T-helper 1 cell treated with Interleukin-12 subunit alpha and Interleukin-12 subunit beta and Interleukin-4 antibody, amounts not matched to agents 30 μg/mL and 1 μg/mL, for 36 hours (primary cell): ENCODE results near the gene APMAP.

Source experiments
- H3K27ac Mint-ChIP-seq: one replicate; pipeline ENCODE4 v1.8.0; 2021; ENCODE audit warnings: mild to moderate bottlenecking, mixed read lengths
- H3K27me3 Mint-ChIP-seq: one replicate; pipeline ENCODE4 v1.8.0; 2021; ENCODE audit warnings: low read depth, mixed read lengths
- H3K36me3 Mint-ChIP-seq: one replicate; pipeline ENCODE4 v1.8.0; 2021; ENCODE audit warnings: low read depth, mixed read lengths
- H3K4me1 Mint-ChIP-seq: one replicate; pipeline ENCODE4 v1.8.0; 2021; ENCODE audit warnings: low read depth, mixed read lengths
- H3K4me3 Mint-ChIP-seq: one replicate; pipeline ENCODE4 v1.8.0; 2021; ENCODE audit warnings: mild to moderate bottlenecking, moderate library complexity, mixed read lengths
- H3K9me3 Mint-ChIP-seq: one replicate; pipeline ENCODE4 v1.8.0; 2021; ENCODE audit warnings: mixed read lengths

The APMAP gene

DNA sequence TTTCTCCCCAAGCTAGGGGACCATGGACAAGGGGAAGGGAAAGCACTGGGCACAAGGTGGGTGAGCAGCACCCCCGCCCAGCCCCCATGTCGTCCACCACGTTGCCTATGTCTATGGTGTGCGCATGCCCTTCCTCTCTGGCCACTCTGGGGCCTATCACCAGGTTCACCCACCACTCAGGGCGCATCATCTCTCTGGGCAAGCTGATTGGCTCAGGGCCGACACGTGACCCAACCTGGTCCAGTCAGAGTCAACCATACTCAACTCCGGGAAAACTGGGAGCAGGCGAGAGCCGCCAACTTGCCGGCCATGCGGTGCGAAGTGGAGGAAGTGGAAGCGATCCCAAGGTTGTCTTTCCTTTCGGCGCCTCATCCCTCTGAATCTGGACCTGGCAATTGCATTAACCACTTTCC lies 39.5 kb upstream of the APMAP start:
- Mint-ChIP-seq H3K36me3 (peaks cover 2% of the 10 kb centered on the region), H3K27me3 (no peaks in the 10 kb centered on the region), H3K9me3 (no peaks in the 10 kb centered on the region), H3K4me1 (peaks cover 15% of the 10 kb centered on the region), H3K27ac (no peak overlapping the region), H3K4me3 (no peak overlapping the region)

DNA sequence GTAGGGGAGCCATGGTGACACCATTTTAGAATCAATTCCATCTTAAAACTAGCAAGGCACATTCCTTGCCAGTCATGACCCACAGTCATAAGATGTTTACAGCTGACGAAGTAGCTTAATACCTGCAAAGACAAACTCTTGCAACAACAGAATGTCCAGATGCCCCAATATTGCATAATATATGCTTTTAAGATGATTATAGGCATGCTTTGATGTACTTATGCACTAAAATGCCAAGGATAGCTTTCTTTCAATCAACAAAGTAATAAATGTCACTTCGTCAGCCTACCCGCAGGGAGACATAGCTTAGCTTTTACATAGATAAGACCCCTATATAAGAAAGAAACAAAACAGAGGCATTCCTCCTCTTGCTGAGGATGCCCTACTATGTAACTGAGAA lies 38.7 kb upstream of the APMAP start:
- Mint-ChIP-seq H3K4me1 (peaks cover 7% of the 10 kb centered on the region), H3K36me3 (peaks cover 2% of the 10 kb centered on the region), H3K27me3 (no peaks in the 10 kb centered on the region), H3K9me3 (no peaks in the 10 kb centered on the region), H3K4me3 (no peak overlapping the region), H3K27ac (no peak overlapping the region)

DNA sequence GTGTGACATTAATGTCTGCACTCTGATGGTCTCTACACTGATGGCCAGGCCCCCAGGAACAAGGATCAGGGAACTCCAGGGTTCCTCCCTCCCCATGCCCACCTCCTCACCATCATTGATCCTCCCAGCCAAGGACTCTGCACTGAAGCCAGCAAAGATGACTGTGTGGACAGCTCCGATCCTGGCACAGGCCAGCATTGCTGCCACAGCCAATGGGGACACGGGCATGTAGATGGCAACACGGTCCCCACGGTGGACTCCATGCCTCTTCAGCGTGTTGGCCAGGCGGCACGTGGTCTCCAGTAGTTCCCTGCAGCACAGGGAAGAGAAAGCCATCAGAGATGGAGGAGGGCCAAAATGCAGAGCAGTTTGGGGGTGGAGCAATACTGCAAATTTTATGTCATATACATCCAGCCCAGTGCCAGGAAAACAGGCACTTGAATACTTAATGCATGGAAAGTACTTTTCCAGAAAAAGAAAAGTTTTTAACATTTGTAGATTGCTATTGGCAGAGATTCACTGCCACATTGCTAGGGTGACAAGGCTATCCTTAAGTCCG lies 38.2 kb upstream of the APMAP start:
- no peak overlapping the region for H3K4me3 Mint-ChIP-seq
- H3K4me1 Mint-ChIP-seq, result peaks cover 2% of the 10 kb centered on the region
- H3K27me3 Mint-ChIP-seq, result no peaks in the 10 kb centered on the region
- H3K36me3 Mint-ChIP-seq, result peaks cover 2% of the 10 kb centered on the region
- H3K27ac Mint-ChIP-seq, result no peak overlapping the region
- no peaks in the 10 kb centered on the region for H3K9me3 Mint-ChIP-seq

DNA sequence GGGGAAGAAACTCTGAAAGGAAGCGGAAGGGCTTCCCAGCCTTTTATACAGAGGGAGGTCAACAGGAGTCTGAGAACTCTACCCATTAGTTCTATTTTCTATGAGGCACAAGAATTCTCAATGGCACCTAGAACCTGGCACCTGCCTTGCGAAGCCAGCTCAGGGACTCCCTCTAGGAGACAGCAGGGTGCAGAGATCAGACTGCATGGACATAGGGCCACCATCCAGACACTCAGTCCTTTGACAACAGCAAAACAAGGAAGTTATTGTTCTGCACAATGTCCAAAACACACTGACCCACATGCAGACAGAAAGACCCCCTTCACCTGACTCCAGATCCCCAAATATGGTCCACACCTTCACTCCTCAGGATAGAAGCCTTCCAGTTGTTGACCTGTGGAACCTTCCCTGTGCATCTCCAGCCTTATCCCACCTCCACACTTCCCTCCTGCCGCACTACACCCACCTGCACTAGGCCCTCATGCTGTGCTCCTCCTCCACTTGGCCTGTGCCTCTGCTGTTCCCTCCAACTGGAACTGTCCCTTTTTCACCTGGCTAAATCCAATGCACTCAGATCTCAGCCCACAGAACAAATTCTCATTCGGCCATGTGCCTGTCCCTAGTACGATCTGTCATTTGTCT lies 37.6 kb upstream of the APMAP start:
- Mint-ChIP-seq H3K9me3 (no peaks in the 10 kb centered on the region), H3K4me1 (no peaks in the 10 kb centered on the region), H3K27ac (no peak overlapping the region), H3K36me3 (peaks cover 2% of the 10 kb centered on the region), H3K27me3 (no peaks in the 10 kb centered on the region), H3K4me3 (no peak overlapping the region)

DNA sequence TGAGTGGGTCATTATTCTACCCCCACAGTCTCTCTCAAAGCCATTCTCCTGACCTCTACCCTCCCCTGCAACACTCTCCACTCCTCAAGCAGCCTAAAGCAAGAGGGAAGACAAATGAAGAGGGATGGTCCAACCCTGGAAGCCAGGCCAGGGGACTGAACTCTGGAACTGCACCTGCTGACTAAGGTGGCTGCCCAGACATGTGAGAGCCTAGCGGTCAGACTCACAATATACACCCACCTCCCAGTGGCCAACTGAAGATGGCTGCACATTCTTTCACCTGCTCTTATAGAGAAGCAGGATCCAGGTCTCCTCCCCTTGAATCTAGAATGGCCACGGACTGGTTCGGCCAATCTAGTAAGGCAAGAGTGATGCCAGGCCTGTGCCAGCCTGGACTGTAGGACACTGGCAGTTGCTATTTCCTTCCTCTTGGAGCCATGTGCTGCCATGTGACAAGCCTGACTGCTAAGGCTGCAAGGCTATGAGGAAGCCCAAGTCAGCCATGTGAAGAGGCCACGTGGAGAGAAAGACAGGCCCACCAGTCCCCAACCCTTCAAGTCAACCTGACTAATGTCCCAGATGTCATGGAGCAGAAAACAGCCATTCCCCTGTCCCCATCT lies 33.5 kb upstream of the APMAP start:
- Mint-ChIP-seq H3K27ac (no peak overlapping the region), H3K27me3 (no peaks in the 10 kb centered on the region), H3K9me3 (no peaks in the 10 kb centered on the region), H3K36me3 (peaks cover 2% of the 10 kb centered on the region), H3K4me1 (no peaks in the 10 kb centered on the region), H3K4me3 (no peak overlapping the region)

DNA sequence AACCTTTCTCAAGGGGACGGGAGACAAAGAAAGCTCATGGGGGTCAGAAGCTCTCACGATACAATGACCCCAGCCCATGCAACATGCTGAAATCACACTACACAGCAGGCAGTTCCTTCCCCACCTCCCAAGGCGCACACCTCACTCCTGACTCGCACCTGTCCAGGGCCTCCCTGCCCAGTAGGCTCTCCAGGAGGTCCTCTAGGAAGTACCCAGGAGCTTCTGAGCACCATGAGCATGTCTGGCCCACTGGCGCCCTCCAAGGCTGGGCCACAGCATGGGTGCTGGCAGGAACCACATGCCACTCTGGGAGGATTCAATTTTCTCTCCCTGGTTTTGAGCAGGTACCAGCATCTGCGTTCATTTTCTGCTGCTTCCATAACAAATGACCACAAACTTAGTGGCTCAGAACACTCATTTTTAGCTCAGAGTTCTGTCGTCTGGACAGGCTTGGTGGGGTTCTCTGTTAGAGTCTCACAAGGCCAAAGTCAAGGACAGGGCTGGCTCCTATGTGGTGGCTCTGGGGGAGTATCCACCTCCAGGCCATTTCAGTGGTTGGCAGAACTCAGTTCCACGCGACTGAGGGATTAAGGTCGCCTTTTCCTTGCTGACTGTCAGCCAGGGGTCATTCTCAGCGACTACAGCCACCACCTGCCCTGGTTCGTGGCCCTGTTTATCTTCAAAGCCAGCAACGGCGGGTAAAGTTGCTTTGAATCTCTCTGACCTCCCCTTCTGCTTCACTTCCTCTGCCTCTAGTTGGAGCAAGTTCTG lies 32.7 kb upstream of the APMAP start:
- no peaks in the 10 kb centered on the region for H3K4me1 Mint-ChIP-seq
- H3K36me3 Mint-ChIP-seq, result no peaks in the 10 kb centered on the region
- no peak overlapping the region for H3K27ac Mint-ChIP-seq
- no peaks in the 10 kb centered on the region for H3K9me3 Mint-ChIP-seq
- H3K27me3 Mint-ChIP-seq, result no peaks in the 10 kb centered on the region
- no peak overlapping the region for H3K4me3 Mint-ChIP-seq

DNA sequence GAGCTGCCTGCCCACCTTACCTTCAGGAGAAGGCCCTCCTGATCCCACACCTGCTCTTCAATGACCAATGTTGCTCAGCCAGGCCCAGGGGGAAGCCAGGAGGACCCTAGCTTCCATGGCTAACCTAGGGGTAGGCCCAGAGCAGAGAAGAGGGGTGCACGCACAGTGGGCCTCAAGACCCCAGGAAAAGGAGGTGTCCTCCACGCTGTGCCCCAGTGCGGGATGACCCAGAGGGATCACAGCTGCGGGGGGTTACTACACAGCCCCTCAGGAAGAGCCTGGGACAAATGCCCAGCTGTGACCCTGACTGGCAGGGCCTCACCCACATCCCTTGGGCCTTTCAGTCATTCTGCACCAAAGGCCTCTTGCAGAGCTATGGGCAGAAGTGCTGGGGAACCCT lies 31.6 kb upstream of the APMAP start:
- no peak overlapping the region for H3K27ac Mint-ChIP-seq
- H3K4me1 Mint-ChIP-seq, result no peaks in the 10 kb centered on the region
- no peaks in the 10 kb centered on the region for H3K36me3 Mint-ChIP-seq
- no peak overlapping the region for H3K4me3 Mint-ChIP-seq
- no peaks in the 10 kb centered on the region for H3K9me3 Mint-ChIP-seq
- H3K27me3 Mint-ChIP-seq, result no peaks in the 10 kb centered on the region

DNA sequence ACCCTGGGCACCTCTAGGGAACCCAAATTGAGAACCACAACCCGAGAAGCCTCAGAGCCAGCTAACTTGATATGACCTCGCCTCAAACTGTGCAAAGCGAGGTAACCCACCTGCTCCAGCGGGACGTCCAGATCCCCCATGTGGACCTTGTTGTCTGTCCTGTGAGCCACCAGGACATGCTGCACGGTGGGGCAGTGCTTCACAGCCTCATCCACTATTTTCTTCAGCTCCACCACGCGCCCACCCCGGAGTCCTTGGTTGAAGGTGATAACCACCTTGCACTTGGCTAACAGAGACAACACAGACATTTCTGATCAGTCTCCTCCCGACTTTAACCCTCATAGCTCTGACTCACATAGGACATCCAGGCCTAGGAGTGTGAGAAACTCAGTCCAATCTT lies 30.8 kb upstream of the APMAP start:
- H3K4me3 Mint-ChIP-seq, result no peak overlapping the region
- no peaks in the 10 kb centered on the region for H3K9me3 Mint-ChIP-seq
- H3K27ac Mint-ChIP-seq, result no peak overlapping the region
- H3K4me1 Mint-ChIP-seq, result no peaks in the 10 kb centered on the region
- no peaks in the 10 kb centered on the region for H3K36me3 Mint-ChIP-seq
- H3K27me3 Mint-ChIP-seq, result no peaks in the 10 kb centered on the region

DNA sequence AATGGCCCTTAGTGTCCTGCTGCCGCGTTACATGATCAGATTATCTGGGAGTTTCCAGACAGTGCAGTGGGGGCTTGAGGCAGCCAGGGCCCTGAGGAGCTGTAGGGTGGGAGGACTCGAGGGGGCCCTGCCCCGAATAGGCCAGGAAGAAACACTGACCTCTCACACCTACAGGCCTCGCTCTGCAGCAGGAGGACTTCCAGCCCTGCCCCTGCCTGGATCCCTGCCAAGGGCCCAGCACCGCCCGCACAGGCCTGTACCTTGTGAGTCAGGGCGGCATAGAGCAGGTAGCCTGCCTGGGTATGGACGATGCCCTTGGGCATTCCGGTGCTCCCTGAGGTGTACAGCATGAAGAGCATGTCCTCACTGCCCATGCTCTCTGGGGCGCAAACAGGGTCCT lies 30.1 kb upstream of the APMAP start:
- H3K4me3 Mint-ChIP-seq, result no peak overlapping the region
- no peaks in the 10 kb centered on the region for H3K4me1 Mint-ChIP-seq
- H3K9me3 Mint-ChIP-seq, result no peaks in the 10 kb centered on the region
- H3K27me3 Mint-ChIP-seq, result no peaks in the 10 kb centered on the region
- H3K27ac Mint-ChIP-seq, result no peak overlapping the region
- H3K36me3 Mint-ChIP-seq, result no peaks in the 10 kb centered on the region

DNA sequence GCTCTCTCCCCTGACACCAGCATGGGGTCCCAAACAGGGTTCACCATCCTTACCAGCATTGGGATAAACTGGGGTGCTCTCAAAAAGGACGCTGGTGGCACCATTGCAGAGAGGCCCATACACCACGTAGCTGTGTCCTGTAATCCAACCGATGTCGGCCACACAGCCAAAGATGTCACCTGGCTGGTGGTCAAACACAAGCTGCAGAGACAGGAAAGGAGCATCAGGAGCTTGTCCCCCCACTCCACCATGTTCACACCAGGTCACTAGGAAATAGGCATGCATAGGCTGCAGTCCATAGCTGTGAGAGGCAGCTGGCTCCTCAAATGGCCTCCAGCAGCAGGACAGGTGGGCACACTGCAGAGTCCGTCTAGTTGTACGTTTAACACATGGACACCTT lies 28.8 kb upstream of the APMAP start:
- Mint-ChIP-seq H3K27ac (no peak overlapping the region), H3K36me3 (no peaks in the 10 kb centered on the region), H3K27me3 (no peaks in the 10 kb centered on the region)

DNA sequence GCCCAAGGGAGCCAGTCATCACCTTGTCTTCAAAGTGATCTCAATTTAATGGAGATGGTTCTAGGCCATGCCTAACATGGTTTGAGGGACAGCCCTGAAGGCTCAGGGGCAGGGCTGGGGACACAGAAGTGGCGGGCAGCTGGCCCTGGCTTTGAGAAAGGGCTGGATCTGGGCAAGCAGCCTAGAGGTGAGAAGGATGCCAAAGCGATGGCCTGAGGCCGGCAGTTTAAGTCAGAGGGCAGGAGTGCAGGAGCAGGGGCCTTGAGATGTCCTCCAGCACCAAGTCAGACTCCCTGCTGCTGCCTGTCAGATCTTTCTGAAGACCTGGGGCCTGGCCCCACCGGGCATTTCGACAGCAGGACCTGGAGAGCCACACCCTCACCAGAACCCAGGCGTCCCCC lies 28.4 kb upstream of the APMAP start:
- H3K9me3 Mint-ChIP-seq, result no peaks in the 10 kb centered on the region
- H3K36me3 Mint-ChIP-seq, result no peaks in the 10 kb centered on the region
- H3K4me3 Mint-ChIP-seq, result no peak overlapping the region
- no peaks in the 10 kb centered on the region for H3K4me1 Mint-ChIP-seq
- H3K27me3 Mint-ChIP-seq, result no peaks in the 10 kb centered on the region
- no peak overlapping the region for H3K27ac Mint-ChIP-seq

More for the DNA sequence above, 28.8 kb upstream of the APMAP start:
- no peak overlapping the region for H3K4me3 Mint-ChIP-seq
- no peaks in the 10 kb centered on the region for H3K9me3 Mint-ChIP-seq
- H3K4me1 Mint-ChIP-seq, result no peaks in the 10 kb centered on the region

DNA sequence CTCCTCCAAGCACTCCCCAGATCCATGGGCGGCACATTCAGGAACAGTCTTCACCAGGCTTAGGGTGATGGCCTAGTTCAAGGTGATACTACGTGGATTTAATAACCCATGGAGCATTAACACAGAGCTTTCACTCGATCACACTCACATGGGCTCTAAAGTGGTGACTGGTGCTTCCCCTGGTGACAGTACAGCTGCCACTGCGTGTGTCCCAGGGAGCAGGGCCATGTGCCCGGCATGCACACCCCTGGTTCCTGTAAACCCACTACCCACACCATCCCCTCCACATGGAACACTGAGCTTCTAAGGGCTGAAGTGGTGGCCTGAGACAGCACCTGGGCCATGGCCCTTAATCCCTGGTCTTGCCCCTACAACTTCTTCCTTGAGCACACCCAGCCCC lies 27.8 kb upstream of the APMAP start:
- Mint-ChIP-seq H3K36me3 (no peaks in the 10 kb centered on the region), H3K9me3 (no peaks in the 10 kb centered on the region), H3K27ac (no peak overlapping the region), H3K27me3 (no peaks in the 10 kb centered on the region), H3K4me3 (no peak overlapping the region), H3K4me1 (no peaks in the 10 kb centered on the region)

DNA sequence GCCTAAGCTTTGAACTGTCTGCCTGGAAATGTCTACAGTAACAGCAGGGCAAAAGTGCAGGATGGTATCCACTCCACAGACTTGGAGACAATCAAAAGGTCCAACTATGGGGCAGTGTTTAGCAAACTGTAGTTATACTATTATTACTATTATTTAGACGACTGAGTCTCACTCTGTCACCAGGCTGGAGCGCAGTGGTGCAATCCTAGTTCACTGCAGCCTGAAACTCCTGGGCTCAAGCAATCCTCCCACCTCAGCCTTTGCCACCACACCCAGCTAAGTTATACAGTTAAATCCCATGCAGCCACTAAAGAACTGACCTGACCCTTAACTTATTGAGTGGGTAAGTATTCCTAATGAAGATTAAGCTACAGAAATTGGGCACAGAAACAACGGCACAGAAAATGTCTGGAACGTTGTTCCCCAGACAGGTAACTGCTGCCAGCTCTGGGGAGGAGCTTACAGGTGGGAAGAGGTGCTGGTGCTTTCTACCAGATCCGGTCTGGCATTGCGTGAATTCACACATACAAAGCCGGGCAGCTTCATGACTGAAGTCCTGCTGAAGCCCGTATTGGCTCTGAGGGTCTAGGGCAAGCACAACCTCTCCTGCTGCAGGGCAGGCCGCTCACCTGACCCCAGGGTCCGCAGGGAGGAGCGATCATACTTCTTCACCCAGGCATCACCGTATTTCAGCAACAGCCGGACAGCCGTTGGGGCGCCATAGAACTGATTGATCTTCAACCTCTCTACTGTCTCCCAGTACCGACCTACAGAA lies 27.0 kb upstream of the APMAP start:
- H3K27me3 Mint-ChIP-seq, result no peaks in the 10 kb centered on the region
- no peak overlapping the region for H3K4me3 Mint-ChIP-seq
- H3K4me1 Mint-ChIP-seq, result no peaks in the 10 kb centered on the region
- H3K9me3 Mint-ChIP-seq, result no peaks in the 10 kb centered on the region
- H3K36me3 Mint-ChIP-seq, result no peaks in the 10 kb centered on the region
- H3K27ac Mint-ChIP-seq, result no peak overlapping the region

DNA sequence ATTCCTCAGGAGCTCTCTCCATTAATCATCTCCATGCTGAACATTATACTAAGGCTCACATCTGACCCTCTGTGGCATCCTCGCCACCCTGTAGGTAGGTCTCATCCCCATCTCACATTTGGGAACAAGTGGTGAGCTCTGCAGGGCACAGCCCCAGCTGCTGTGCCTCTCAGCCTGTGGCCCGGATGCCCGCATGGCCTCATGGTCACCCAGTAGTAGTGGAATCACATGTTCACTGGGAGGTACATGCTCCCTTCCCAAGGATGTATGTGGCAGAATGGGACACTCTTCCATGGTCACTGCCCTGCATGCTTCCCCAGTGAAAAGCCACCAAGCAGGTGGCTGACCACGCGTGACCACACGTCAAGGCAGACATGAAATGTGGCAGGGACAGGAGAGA lies 26.3 kb upstream of the APMAP start:
- H3K9me3 Mint-ChIP-seq, result no peaks in the 10 kb centered on the region
- H3K4me3 Mint-ChIP-seq, result no peak overlapping the region
- H3K36me3 Mint-ChIP-seq, result no peaks in the 10 kb centered on the region

More for the DNA sequence above, 26.3 kb upstream of the APMAP start:
- Mint-ChIP-seq H3K27me3 (no peaks in the 10 kb centered on the region), H3K27ac (no peak overlapping the region), H3K4me1 (no peaks in the 10 kb centered on the region)
